ENCODE results near the gene IGIP.
A peak's percentile ranks its signal among the peaks of the same experiment; 100 is the strongest.

IGIP gene

DNA sequence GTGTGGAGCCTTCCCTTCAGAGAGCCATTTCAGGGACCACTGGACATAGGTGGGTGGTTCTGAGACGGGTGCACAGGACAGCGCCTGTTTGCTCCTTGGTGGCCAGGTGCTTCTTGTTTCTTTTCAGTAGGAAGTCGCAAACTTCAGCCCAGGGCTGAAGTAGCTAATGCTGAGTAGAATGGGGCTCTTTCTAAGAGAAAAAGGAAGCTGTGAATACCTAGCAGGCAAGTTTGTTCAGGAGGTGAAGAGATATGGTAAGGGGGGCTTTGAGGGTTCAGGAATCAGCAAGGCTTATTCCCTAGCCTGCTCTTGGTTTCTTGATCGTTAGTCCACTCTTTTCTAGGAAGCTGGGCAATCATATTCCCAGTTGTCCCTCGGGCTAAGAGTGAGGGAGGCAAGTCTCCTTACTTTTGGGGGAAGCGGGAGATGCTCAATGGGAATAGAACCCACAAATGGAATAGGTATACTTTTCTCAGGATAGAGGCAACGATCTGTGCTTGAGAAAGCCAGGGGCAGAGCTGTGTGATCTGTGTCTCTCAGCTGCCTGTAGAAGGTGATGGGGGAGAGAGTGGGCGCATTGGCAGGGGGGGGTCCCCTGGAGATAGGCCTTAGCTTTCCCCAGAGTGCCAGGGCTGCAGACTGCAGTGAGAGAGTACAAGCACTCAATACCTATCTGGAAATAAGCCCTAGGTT, 13.7 kb upstream of the IGIP start:
- no peak for DNase-seq

DNA sequence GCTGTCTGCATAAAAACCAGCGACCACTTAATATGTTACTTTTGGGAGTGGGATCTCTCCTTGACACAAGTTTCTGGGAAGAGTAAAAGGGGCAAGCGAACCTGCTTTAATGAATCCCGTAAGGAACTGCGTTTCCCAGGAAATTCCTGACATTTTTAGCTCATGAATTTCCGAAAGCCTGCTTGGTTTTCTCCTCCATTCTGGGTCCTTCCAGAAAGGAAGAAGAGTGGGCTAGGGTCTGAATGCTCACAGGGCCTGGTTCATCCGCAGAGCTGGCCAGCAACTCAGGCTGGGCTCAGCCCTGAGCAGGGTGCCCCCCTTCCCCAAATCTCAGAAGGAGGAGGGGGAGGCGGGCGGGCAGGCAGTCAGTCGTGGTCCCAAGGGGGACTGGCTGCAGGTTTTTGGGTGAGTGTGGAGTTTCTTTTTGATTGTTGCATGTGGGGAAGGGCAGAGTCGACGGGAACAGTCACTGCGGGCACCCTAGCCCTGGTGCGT, 13.0 kb upstream of the IGIP start:
- DNase-seq: no peak

DNA sequence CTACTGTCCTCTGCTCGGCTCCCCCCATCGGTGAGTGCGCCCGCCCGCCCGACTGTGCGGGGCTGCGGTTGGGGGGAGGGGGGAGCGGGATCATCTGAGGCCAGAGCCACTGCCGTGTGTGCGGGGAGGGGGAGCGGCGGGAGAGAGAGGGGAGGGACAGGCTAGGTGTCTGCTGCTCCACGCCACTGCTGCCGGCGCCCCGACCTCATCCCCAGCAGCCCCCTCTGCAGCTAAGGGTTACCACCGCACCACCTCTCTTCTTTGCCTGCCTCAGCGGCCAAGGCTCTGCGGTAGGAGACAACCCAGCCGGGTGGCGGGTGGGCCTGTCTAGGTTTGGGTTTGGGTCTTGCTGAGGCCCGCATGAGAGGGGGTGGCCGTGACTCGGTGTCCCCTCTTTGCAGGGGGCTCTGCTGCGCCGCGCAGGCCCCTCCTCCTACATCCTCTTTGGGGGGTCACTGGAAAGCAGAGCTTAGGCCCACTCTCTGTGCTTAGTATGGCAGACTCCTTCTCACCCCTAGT, 12.5 kb upstream of the IGIP start:
- peak; percentile 36 for DNase-seq

DNA sequence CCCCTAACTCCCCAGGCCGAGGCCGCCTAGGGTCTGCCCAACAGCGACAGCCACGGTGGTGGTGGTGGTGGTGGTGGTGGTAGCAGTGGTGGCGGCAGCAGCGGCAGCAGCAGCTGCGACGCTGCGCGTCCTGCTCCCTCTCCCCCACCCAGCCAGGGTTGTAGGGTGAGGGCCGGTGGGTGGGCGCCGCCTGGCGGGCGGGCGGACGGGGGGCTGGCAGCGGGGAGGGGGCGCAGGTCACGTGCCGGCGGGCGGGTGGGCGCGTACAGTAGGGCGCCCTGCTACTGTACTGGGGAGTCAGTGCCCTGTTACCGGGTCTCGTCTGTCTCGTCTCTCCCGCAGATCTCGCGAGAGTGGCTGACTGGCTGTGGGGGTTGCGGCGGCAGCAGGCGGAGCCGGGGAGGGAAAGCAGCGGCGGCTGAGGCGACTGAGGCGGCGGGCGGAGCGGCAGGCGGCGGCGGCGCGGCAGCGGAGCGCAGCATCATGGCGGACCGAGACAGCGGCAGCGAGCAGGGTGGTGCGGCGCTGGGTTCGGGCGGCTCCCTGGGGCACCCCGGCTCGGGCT, 12.0 kb upstream of the IGIP start, which contains the start of gene PURA:
Gene PURA (plus strand): TSS at position 411 of the 565 bp plus-strand sequence. CDS start 73 bp downstream, at position 484.
- peak; percentile 96 for DNase-seq

DNA sequence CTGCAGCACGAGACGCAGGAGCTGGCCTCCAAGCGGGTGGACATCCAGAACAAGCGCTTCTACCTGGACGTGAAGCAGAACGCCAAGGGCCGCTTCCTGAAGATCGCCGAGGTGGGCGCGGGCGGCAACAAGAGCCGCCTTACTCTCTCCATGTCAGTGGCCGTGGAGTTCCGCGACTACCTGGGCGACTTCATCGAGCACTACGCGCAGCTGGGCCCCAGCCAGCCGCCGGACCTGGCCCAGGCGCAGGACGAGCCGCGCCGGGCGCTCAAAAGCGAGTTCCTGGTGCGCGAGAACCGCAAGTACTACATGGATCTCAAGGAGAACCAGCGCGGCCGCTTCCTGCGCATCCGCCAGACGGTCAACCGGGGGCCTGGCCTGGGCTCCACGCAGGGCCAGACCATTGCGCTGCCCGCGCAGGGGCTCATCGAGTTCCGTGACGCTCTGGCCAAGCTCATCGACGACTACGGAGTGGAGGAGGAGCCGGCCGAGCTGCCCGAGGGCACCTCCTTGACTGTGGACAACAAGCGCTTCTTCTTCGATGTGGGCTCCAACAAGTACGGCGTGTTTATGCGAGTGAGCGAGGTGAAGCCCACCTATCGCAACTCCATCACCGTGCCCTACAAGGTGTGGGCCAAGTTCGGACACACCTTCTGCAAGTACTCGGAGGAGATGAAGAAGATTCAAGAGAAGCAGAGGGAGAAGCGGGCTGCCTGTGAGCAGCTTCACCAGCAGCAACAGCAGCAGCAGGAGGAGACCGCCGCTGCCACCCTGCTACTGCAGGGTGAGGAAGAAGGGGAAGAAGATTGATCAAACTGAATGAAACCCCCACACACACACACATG, 11.2 kb upstream of the IGIP start:
- DNase-seq: peak; percentile 46

DNA sequence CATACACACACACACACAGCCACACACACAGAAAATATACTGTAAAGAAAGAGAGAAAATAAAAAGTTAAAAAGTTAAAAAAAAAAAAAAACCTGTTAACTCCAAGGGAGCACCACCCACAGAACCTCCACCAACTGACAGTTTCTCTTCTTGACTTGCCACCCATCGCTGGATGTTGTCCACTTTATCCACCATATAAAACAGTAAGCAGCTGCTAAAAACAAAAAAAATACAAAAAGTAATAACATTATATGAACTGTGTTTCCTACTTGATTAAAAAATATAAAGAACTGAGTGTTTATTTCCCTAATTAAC, 10.6 kb upstream of the IGIP start:
- no peak for DNase-seq

DNA sequence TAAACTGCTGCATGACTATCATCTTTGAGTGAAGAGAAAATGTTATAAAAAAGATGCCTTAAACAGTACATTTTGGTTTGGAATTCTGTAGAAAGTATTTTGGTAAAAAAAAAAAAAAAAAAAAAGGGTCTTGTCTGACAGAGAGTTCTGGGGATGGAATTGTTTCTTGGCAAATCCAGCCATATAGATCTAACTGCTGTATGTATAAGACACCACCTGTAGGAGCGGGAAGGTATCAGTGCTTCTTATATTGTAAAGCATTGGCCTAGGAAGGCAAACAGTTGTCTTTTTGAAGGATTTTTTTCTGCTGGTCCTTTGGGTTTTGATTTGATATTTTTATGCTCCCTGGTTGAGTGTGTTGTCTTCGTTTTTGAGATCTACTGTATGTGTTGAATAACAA, 9.0 kb upstream of the IGIP start:
- DNase-seq: no peak

DNA sequence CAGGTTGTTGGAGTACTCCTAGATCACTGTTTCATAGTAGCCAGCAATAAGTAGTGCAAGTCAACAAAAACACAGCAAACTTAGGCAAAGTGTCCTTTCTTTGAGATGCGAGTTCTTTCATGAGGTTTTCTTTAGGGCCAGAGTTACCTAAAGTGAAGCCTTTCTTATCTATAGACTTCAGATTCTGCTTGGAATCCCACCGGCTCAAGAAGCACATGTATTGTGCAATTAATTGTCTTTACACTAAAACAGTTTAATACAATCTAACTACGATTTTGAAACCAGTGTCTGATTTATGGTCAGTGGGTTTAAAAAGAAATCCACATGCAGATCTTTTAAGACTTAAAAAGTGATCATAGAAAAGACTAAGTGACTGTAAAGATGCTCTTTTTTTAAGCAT, 8.2 kb upstream of the IGIP start:
- no peak for DNase-seq

DNA sequence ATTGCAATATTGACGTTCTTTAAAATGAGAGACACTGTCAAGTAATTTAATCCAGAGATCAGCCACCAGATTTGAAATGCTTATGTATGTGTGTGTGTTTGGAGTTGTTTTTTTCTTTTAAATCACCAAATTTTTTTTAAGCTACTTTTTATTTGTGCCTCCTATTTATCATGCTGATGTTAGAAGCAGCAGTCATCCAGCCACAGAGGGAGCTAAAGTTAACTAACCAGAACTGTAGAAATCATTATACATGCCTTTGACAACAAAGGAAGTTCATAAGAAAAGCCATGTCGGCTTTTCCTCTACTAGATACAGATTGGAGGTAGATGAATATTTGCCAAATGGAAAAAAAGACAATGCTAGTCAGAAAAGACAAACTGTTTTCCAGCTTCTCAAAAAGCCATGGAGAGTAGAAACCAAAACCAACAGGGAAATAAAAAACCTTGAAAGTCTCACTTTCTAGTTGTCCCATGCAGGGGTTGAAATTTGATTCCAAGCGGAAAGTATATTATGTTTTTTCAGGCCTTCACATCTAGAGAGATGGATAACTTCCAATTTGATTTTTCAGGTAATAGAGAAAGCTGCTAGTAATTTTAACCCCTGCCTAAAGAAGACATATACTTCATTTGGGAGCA, 7.3 kb upstream of the IGIP start:
- no peak for DNase-seq

DNA sequence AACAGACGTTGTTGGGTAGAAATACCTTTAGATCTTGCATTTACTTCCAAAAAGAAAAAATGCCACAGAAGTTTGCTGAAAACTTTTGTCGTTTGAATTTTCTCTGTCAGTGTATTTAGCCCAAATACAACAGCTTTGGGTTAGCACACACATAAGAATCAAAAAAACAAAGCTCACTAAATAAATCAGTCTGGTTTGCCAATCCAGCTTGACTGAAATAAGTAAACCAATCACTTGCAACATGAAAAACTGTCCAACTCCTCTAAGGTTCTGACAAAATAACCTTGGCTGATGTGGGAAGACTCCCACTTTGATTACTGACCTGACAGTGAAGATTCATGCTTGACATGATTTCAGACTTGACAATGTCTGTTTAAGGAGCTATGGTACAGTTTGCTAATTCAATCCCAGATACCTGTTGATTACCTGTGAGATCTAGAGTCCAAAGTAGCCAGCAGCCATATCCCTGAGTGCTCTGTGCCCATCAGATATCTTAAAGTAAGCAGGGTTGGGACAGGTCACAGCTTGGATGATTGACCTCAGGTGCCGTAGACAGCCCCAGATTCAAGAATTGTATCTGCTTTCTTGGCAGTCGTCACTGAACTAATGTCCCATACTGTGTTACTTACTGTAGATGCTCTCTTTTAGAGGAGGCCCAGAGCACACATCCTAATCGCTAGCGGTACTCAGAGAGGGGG, 727 bp downstream of the IGIP start:
- DNase-seq: no peak

DNA sequence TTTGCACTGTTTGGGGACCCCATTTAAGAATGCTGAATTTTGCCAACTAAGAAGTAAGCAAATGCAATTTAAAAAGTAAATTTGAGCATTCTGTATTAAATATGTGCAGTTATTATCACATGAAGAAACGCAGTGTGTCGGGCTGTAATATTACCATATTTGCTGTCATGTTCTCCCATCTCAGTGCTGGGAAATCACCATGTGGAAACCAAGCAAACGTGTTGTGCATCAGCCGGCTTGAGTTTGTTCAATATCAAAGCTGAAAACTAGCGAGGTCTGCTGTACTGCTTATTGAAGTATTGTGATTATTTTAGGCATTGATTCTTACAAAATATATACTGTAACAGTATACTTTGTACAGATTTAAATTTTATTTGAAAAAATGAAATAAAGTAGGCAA, 2.6 kb downstream of the IGIP start:
- no peak for DNase-seq

DNA sequence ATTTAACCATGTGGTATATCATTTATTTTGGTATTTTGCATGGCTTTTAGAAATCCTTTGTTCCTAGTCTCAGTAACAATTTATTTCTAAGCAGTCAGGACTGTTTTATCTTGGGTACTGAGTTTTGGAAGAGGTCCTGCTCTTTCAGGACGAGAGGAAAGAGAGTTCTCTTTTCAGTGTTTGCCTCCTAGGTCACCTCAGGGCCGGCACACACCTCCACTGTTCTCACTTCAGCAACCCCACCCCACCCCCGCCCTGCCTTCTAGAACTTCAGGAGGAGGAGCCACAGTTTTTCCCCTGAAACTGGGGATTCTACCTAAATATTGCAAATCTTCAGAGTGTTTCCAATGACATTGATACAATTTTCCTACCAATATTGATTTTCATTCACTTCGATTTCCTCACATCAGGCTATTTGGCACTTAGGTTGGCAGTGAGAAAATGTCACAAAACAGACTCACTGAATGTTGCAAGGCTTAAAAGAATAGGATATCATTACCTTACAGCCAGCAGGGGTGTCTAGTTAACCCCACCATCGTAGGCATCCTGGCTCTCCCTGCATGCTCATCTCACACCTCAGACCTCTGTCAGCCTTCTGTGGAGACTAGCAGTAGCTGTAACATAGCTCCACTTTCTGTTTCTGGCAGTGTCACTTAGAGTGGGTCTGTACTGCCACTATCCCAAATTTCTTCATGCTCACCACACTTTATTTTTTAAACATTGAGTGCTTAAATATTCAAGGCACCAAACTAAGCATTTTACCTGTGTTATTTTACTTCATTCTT, 5.4 kb downstream of the IGIP start:
- no peak for DNase-seq

DNA sequence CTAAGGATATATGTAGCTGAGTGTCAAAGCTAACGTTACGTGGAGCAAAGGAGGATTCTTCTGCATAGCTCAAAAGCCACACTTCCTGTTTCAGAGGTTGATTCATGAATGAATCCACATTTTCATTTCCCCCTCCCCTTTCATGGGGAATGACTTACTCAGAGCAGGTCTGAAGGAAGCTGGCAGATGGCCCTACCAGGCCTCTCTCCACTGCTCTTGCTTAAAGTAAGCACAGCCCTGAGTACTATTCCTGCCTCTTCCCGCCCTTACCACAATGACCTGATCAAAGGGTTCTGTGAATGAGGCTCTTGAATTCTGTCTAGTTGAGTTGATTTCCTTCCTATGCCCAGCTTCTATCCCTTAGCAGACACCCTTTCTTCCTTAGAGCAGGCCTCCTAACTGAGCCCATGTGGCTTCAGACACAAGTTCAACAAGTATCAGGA, 6.3 kb downstream of the IGIP start:
- DNase-seq: peak; percentile 27

DNA sequence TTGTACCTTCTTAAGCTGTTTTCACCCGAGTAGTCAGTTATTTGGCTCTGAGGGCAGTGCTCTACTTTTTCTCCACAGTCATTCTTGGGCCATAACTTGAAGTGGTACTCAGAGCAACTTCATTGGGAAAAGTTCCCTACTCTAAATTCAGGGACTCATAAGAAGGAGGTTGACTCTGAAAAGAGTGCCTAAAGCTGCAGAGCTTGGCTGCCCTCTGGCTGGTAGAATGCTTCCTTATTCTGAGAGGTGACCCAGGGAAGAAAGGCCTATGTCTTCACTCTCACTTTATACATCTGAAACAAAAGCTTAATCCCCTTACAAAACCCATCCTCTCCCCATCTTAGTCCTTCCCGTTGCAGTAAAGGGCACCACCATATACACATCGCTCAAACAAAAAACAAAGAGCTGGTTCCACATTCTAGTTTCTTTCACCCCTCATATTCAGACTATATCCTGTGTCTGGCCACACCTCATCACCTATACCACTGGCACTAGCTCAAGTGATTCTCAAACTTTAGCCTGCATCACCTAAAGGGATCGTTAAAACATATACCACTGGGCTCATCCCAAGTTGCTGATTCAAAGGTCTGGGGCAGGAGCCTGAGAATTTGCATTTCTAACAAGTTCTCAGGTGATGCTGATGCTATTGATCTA, 7.9 kb downstream of the IGIP start:
- no peak for DNase-seq

DNA sequence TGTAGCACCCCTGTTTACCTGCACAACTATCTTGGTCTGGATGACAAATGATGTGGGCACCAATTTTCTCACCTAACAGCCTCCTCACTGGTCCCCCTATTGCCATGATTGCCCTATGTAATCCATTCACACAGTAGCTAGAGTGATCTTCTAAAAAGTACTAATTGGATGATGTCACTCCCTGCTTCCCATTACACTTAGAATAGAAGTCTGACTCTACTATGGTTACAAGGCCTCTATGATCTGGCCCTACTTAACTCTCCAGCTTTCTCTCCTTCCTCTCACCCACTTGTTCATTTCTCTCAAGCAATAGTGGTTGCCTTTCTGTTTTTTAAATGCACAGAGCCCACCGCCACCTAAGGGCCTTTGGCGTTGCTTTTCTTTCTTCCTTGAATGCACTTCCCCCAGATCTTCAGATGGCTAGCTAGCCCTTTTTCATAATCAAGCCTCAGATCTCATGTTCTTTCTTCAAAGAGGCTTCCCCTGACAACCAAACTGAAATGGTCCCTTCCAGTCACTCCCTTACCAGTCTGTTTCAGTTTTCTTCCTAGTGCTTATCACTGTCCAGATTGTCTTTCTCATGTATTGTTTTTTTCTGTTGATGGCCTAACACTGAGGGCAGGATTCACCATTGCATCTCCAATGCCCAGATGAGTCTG, 8.7 kb downstream of the IGIP start:
- DNase-seq: no peak

DNA sequence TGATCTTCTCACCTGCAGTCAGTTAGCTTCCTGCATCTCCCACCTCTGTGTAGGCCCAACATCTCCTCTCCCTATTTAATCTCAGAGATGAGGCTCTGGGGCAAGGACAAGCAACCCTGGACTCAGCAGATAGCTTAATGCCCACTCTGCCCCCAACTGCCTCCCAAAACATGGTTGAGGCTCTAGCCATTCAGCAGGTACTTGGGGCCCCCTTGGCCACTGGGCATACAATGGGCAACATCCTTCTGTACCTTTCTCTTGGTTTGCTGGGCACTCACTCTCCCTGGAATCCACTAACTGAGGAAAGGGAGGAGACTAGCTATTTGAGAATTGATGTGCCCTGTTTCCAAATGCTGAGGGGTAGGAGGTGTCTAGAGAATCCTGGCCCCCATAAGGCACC, 9.4 kb downstream of the IGIP start:
- DNase-seq: no peak

DNA sequence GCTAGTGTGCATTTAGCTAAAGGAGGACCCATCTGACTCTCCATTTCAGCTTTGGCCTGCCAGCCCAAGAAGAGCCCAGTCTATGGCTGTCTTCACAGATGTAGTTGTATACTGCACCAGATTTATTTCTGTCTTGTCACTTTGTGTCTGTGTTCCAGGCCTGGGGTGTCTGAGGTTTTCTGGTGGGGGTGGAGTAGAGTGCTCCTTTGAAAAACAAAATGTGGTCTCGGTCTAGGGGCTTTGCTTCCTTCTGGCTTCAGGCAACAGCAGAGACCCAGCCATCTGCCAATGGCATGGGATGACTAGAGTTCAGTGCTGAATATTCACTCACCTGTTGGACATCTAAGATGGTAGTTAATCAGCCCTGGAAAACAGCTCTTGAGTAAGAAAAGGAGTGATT, 10.9 kb downstream of the IGIP start:
- no peak for DNase-seq

DNA sequence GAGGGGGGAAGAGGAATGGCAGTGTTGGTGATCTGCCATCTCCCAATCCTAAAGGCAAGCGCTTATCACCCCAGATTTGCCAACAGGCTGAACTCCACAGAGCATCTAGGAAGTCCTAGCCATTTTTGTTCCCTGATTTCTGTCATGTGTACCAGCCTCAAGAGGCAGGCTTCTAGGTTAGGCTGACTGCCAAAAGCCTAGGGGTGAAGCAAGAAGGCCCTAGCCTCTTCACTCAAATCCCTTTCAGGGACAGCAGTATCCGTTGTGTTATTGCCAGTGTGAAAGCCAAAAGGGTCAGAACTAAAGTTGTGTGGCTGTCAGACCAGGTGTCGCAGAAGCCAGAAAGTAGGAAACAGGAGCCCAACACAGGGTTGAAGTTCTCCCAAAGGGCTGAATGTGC, 14.7 kb downstream of the IGIP start:
- DNase-seq: no peak

DNA sequence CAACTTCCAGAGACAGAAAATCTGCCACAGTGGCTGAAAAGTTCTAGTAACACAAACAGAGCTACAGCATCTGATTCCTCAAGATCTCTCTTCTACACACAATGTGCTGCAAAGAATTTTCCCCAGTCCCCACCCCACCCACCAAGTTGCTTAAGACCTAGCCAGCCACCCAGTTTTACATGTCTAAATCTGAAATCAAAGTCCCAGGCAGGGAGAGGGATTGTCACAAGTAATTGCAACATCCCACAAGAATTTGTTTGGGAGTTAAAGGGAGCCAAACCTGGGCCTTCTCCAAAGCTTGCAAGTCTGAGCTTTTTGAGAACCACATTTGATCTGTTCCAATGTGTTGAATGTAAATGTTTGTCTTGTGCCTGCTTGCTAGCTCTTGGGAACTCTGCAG, 15.5 kb downstream of the IGIP start:
- no peak for DNase-seq

DNA sequence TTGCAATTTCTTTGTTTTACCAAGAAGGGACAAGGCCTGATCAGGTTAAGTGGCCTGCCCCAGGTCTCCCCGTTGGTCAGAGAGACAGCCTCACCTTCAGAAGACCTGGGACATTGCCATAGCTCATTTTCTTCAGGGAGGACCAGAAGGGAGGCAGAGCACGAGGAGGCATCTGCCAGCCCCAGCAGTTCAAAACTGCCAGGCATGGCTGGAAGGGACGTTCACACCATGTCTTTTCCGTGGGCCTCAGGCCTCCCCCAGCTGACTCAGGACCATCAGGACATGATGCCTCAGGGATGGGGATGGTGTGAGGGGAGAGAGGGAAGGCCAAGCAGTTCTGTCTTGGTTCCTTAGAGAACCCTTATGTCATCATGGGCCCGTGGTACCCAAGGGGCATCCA, 16.5 kb downstream of the IGIP start:
- DNase-seq: no peak

DNA sequence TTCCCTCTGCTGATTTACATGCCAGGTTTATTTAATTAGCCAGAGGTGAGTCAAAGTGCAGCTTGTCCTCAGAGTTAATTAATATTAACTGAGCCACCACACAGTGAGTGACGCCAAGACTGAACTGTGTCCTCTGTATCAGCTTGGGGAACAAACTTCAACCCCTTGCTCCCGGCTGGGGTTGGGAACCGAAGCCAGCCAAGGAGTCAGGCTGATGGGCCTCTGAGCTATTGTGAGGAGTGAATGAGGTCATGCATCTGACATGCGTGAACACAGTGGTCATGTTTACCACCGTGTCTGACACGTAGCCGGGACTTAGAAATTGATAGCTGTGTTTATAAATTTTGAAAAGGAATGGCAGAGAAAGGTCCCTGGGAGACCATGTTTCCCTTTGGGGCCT, 17.1 kb downstream of the IGIP start:
- no peak for DNase-seq

Data from CD4-positive, alpha-beta T cell treated with Interleukin-17A for 4 hours (primary cell).